B cell (primary cell): Measurements from ENCODE around the gene SPTAN1. TPM values are rescaled to one million over a fixed set of nuclear protein-coding genes. Genes with fewer than 3 reads are reported as not detected.

ENCODE experiments used
- ATAC-seq: fragments of 200-7000 bp; cut with Tn5 transposase; one replicate; pipeline ENCODE4 v1.10.0; 2021; ENCODE audit warnings: low read depth, mild to moderate bottlenecking, moderate number of reproducible peaks, moderate library complexity
- CTCF ChIA-PET: fragments of 350-600 bp; sonication (Branson Sonifier 250); formaldehyde crosslinking; loops from one replicate; lab custom pipeline; 2021; ENCODE audit warnings: antibody characterized with exemption, inconsistent platforms; lab: Charles Lee
- POLR2A ChIA-PET: fragments of 350-600 bp; sonication (Branson Sonifier 250); formaldehyde crosslinking; loops from one replicate; lab custom pipeline; 2021; ENCODE audit warnings: antibody characterized with exemption; lab: Charles Lee
- DNase-seq: peaks from one replicate; pipeline ENCODE4 v3.0.0; 2013
- H2AFZ ChIP-seq: 2 replicates; pipeline ENCODE4 v1.6.1; 2012; ENCODE audit warnings: mild to moderate bottlenecking, low read depth, low read length; ENCODE audit not compliant: insufficient read depth, poor library complexity, severe bottlenecking
- H3K27ac ChIP-seq, 2 donors: 1 replicate in 1 of 2; 2 replicates in 1 of 2; pipeline ENCODE4 v1.5.1; 2012 to 2013; ENCODE audit warnings: low read length in 2 of 2, mild to moderate bottlenecking in 2 of 2, moderate library complexity in 1 of 2
- H3K27me3 ChIP-seq, 4 experiments: fragments of 200-600 bp in 1 of 4; sonication (generic) in 1 of 4; replicated peaks in 1 of 4; 1 replicate in 2 of 4; 2 replicates in 2 of 4; pipeline versions ENCODE4 v1.6.1 to v1.7.0; 2013 to 2016; ENCODE audit warnings: low read length in 3 of 4, mild to moderate bottlenecking in 2 of 4, mixed read lengths in 1 of 4, moderate library complexity in 1 of 4; ENCODE audit not compliant: insufficient read depth in 4 of 4, control insufficient read depth in 3 of 4; ENCODE audit errors: control extremely low read depth in 1 of 4
- H3K36me3 ChIP-seq, 2 experiments: replicated peaks in 1 of 2; 1 replicate in 1 of 2; 2 replicates in 1 of 2; pipeline versions ENCODE4 v1.6.1 to v1.7.1; 2013; ENCODE audit warnings: low read length in 1 of 2; ENCODE audit not compliant: insufficient read depth in 2 of 2, control insufficient read depth in 1 of 2; ENCODE audit errors: control extremely low read depth in 1 of 2, extremely low read depth in 1 of 2
- H3K4me1 ChIP-seq, 2 donors: fragments of 200-600 bp in 1 of 2; sonication (generic) in 1 of 2; 1 replicate in 1 of 2; 2 replicates in 1 of 2; pipeline versions ENCODE4 v1.5.1 to v1.6.1; 2013 to 2017; ENCODE audit warnings: low read length in 2 of 2; ENCODE audit not compliant: control insufficient read depth in 2 of 2, insufficient read depth in 2 of 2
- H3K4me2 ChIP-seq: replicated peaks from 2 replicates; pipeline ENCODE3; 2012; ENCODE audit warnings: mild to moderate bottlenecking, low read depth, low read length; ENCODE audit not compliant: poor library complexity, severe bottlenecking
- H3K4me3 ChIP-seq, 5 experiments: fragments of 200-600 bp in 1 of 5; sonication (generic) in 1 of 5; 1 replicate in 3 of 5; 2 replicates in 2 of 5; pipeline versions ENCODE4 v1.5.1 to v1.7.0; 2011 to 2016; ENCODE audit warnings: low read length in 4 of 5, mild to moderate bottlenecking in 4 of 5, low read depth in 2 of 5, control low read depth in 1 of 5, moderate library complexity in 1 of 5; ENCODE audit not compliant: insufficient read depth in 1 of 5; ENCODE audit errors: control extremely low read depth in 1 of 5, extremely low read depth in 1 of 5
- H3K79me2 ChIP-seq: fragments of 200-600 bp; sonication (generic); one replicate; pipeline ENCODE4 v1.6.0; 2016; ENCODE audit warnings: low read length; ENCODE audit not compliant: control insufficient read depth, insufficient read depth
- H3K9ac ChIP-seq: fragments of 200-600 bp; sonication (generic); 2 replicates; pipeline ENCODE4 v1.6.1; 2017; ENCODE audit warnings: mild to moderate bottlenecking, low read length, moderate library complexity
- H3K9me3 ChIP-seq, 3 donors: one replicate each; pipeline versions ENCODE4 v1.6.1 to v1.7.1; 2013; ENCODE audit warnings: low read length in 2 of 3; ENCODE audit not compliant: control insufficient read depth in 2 of 3, insufficient read depth in 1 of 3; ENCODE audit errors: control extremely low read depth in 1 of 3
- H4K20me1 ChIP-seq: 2 replicates; pipeline ENCODE4 v1.6.0; 2012; ENCODE audit warnings: mild to moderate bottlenecking, low read length; ENCODE audit not compliant: insufficient read depth, control insufficient read depth, poor library complexity, severe bottlenecking
- H3K27ac Mint-ChIP-seq: one replicate; pipeline ENCODE4 v1.8.0; 2021; ENCODE audit warnings: mixed read lengths
- H3K27me3 Mint-ChIP-seq: one replicate; pipeline ENCODE4 v1.8.0; 2021; ENCODE audit warnings: mixed read lengths
- H3K4me1 Mint-ChIP-seq: one replicate; pipeline ENCODE4 v1.8.0; 2021; ENCODE audit warnings: mixed read lengths
- H3K4me3 Mint-ChIP-seq: one replicate; pipeline ENCODE4 v1.8.0; 2021; ENCODE audit warnings: mixed read lengths
- H3K9me3 Mint-ChIP-seq: one replicate; pipeline ENCODE4 v1.8.0; 2022; ENCODE audit warnings: mixed read lengths; ENCODE audit not compliant: insufficient read depth
- EZH2 ChIP-seq: IDR thresholded peaks from 2 replicates; pipeline ENCODE4 v1.6.1; 2012; ENCODE audit warnings: borderline replicate concordance, low read depth, mild to moderate bottlenecking, moderate library complexity, low read length; ENCODE audit not compliant: insufficient read depth, poor library complexity, severe bottlenecking
- WGBS: methylation state at CpG from one replicate; pipeline ENCODE4 v1.1.5; 2013; ENCODE audit warnings: missing lambda C conversion rate; ENCODE audit not compliant: insufficient coverage; 5-methylcytosine and 5-hydroxymethylcytosine counted together
- intact Hi-C: fragments of 100-400 bp; cut with micrococcal nuclease; formaldehyde crosslinking; loops from one replicate; pipeline ENCODE4 v1.10.0; 2022
- polyA plus RNA-seq: library from polyadenylated mRNA; depleted of rRNA; stranded (reverse); fragments of >200 nt; gene quantifications from 2 replicates; pipeline ENCODE4 v1.2.3, GENCODE V29; 2012
- total RNA-seq, 2 donors: library from RNA; stranded (reverse); fragments of 120-200 nt in 1 of 2; gene quantifications; 1 replicate in 1 of 2; 2 replicates in 1 of 2; pipeline versions ENCODE4 v1.2.3 to v1.2.4, GENCODE V29; 2013 to 2022
- TF ChIP-seq, protein P1 (sequence below): fragments of 200-600 bp; IDR thresholded peaks from one replicate; pipeline ENCODE4 v1.8.0; 2022; ENCODE audit warnings: antibody characterized with exemption, mild to moderate bottlenecking

Gene SPTAN1
- total and polyA plus RNA-seq, 2 donors (not counting 1 experiment from before 2014, with no cell fraction given): 129 to 351 TPM

GRCh38 chr9:128637656-128638055 lies 85.3 kb downstream of the SPTAN1 start:
- Histone ChIP-seq H3K27ac (no peak overlapping the region), H3K9me3 (no peaks in the 10 kb centered on the region), H3K9ac (no peak overlapping the region), H2AFZ (no peak overlapping the region), H3K79me2 (peaks cover 21% of the 10 kb centered on the region), H3K36me3 (peaks cover 0 to 49% of the 10 kb centered on the region in 2 experiments), H3K4me2 (no peak overlapping the region), H3K4me3 (no peak overlapping the region), H4K20me1 (no peaks in the 10 kb centered on the region), H3K4me1 (peaks cover 0 to under 1% of the 10 kb centered on the region in 2 donors), H3K27me3 (no peaks in the 10 kb centered on the region)
- intact Hi-C loops: no loop called here
- Mint-ChIP-seq H3K27ac (no peak overlapping the region), H3K9me3 (no peaks in the 10 kb centered on the region), H3K27me3 (no peaks in the 10 kb centered on the region), H3K4me1 (peaks cover 4% of the 10 kb centered on the region), H3K4me3 (no peak overlapping the region)
- CTCF ChIA-PET: no interaction called here
- ATAC-seq (no peak), DNase-seq (no peak)
- 82% methylated on average over 10 of the region's 10 CpGs for WGBS
- POLR2A ChIA-PET: no interaction called here
- TF ChIP-seq EZH2: no peak
- TF ChIP-seq, protein P1, sequence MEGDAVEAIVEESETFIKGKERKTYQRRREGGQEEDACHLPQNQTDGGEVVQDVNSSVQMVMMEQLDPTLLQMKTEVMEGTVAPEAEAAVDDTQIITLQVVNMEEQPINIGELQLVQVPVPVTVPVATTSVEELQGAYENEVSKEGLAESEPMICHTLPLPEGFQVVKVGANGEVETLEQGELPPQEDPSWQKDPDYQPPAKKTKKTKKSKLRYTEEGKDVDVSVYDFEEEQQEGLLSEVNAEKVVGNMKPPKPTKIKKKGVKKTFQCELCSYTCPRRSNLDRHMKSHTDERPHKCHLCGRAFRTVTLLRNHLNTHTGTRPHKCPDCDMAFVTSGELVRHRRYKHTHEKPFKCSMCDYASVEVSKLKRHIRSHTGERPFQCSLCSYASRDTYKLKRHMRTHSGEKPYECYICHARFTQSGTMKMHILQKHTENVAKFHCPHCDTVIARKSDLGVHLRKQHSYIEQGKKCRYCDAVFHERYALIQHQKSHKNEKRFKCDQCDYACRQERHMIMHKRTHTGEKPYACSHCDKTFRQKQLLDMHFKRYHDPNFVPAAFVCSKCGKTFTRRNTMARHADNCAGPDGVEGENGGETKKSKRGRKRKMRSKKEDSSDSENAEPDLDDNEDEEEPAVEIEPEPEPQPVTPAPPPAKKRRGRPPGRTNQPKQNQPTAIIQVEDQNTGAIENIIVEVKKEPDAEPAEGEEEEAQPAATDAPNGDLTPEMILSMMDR: no peak

- Histone ChIP-seq H3K36me3 (peaks cover 0 to 40% of the 10 kb centered on the region in 2 experiments), H3K4me3 (no peak overlapping the region), H3K27ac (no peak overlapping the region), H2AFZ (no peak overlapping the region), H3K9ac (no peak overlapping the region), H3K9me3 (no peaks in the 10 kb centered on the region), H3K4me2 (no peak overlapping the region), H3K79me2 (peaks cover 28% of the 10 kb centered on the region), H4K20me1 (no peaks in the 10 kb centered on the region), H3K4me1 (peaks cover 2 to 9% of the 10 kb centered on the region in 2 donors), H3K27me3 (no peaks in the 10 kb centered on the region)
- 100% methylated on average over 2 of the region's 4 CpGs for WGBS
- ATAC-seq (no peak), DNase-seq (no peak)
- no peaks in the 10 kb centered on the region for H3K9me3 Mint-ChIP-seq
- POLR2A ChIA-PET: interaction anchor here (0.7 kb wide), 1 partner anchor 269 kb away, joined by 5 read pairs; no protein-coding TSS in a partner anchor
- no peaks in the 10 kb centered on the region for H3K27me3 Mint-ChIP-seq
- H3K27ac Mint-ChIP-seq: no peak overlapping the region
- TF ChIP-seq, protein P1: no peak
- no peak for TF ChIP-seq EZH2
- intact Hi-C loops: no loop called here
- H3K4me3 Mint-ChIP-seq: no peak overlapping the region
- peaks cover 10% of the 10 kb centered on the region for H3K4me1 Mint-ChIP-seq
- CTCF ChIA-PET: interaction anchor here (0.7 kb wide), 3 partner anchors 28 to 281 kb away, joined by 3 to 4 read pairs (median 4); no protein-coding TSS in a partner anchor
Observed at GRCh38 chr9:128638580-128638979, 86.2 kb downstream of the SPTAN1 start.
